Stimulated activated CD4-positive, alpha-beta T cell treated with anti-CD3 and anti-CD28 coated beads, Interleukin-4, amount 100 ng/mL, for 24 hours (primary cell): Measurements from ENCODE around the gene HSD17B3.
"Not testable (repeated sequence)": the region's sequence is repeated elsewhere in the genome, so short reads cannot be mapped to it uniquely, and the experiment has no call there.

Experiments
- DNase-seq: peaks from one replicate; pipeline ENCODE4 v3.0.0-alpha.2; 2020

The HSD17B3 gene

DNA sequence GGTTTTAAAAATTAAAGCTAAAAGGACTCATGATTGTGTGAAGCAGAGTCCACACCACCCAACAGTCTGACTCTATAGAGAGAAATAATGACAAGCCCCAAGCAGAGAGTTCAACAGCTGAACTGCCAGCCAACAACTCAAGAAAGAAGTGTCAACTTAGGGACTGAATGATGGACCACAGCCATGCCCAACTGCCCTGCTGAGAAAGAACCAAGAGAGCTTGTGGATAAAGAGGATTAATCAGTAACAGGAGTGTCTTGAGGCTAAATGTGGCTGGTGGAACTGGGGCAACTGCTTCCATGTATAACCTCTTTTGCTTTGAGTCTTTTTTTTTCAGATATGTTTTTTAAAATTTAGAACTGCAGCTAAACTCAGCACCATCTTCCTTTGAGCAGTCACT lies 109.3 kb downstream of the HSD17B3 start:
- no peak for DNase-seq

GRCh38 chr9:96189995-96190394 lies 112.0 kb downstream of the HSD17B3 start:
- no peak for DNase-seq

DNA sequence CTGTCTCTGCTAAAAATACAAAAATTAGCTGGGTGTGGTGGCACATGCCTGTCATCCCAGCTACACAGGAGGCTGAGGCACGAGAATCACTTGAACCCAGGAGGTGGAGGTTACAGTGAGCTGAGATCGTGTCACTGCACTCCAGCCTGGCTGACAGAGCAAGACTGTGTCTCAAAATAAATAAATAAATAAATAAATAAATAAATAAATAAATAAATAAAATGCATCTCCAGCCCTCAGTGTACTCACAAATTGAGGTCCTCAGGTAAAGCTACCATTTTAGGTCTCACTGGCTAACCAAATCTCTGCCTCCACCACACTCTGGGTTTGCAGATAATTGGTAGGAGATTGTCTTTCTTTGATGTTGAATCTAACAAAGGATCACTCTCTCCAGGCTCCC lies 112.4 kb downstream of the HSD17B3 start:
- DNase-seq: not testable (repeated sequence)

DNA sequence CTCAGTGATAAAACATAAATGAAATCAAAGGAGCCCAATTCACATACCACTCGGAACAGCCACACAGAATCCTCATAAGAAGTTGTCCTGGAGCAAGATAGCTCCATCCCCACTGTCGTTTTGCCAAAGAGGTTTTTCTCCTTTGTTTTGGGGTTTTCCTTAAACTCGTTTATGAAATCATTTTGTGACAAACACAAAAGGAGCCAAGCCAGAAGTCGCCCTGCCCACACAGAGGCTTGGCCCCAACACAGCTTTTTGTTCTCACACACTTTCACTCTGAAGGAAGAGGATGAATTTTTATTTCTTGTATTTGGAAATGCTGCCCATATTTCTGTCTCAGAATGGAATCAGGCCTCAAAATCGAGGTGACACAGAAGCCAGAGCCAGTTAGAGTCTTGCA lies 113.4 kb downstream of the HSD17B3 start:
- DNase-seq: no peak

- DNase-seq: no peak
These were observed 114.8 kb downstream of the HSD17B3 start for GRCh38 chr9:96187151-96187555.

DNA sequence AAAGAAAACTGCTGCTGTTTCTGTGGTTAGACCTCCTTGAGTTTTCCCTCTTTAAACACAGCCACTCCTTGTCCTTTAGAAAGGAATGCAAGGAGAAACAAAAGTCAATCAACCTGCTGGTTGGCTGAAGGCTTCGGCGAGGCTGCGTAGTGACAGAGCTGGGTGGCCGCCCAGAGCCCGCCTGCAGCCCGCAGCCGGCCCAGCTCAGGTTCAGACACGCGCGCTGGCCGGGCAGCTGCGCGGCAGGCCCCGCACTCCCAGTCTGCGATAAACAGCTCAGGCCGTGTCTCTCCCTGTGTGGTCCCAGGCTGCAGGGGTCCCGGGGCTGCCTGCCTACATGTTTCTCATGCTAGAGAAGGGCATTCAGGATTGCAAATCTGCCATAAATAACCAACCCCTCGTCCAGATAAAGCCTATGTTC lies 115.4 kb downstream of the HSD17B3 start:
- no peak for DNase-seq

GRCh38 chr9:96185518-96186156 lies 116.3 kb downstream of the HSD17B3 start:
- no peak for DNase-seq
